Epidermal melanocyte (primary cell): ENCODE results near the gene CAPZA2.

Source experiments
- DNase-seq: peaks from one replicate; pipeline ENCODE4 v3.0.0; 2011; ENCODE audit warnings: low spot score; ENCODE audit not compliant: insufficient read length

Gene CAPZA2

GRCh38 chr7:116861717-116862116, 670 bp upstream of the CAPZA2 start:
- DNase-seq, result no peak

- no peak for DNase-seq
Measured at GRCh38 chr7:116862951-116863670, 724 bp downstream of the CAPZA2 start.

- DNase-seq, result no peak
Measured at GRCh38 chr7:116863936-116864500, 1.6 kb downstream of the CAPZA2 start.

- no peak for DNase-seq
Measured at GRCh38 chr7:116871061-116871700, 8.8 kb downstream of the CAPZA2 start.

GRCh38 chr7:116872026-116872425, 9.6 kb downstream of the CAPZA2 start:
- DNase-seq, result no peak

GRCh38 chr7:116873619-116874018, 11.2 kb downstream of the CAPZA2 start:
- DNase-seq, result no peak

- DNase-seq, result no peak
Measured at GRCh38 chr7:116876664-116877442, 14.5 kb downstream of the CAPZA2 start.

GRCh38 chr7:116877443-116878217, 15.2 kb downstream of the CAPZA2 start:
- DNase-seq, result no peak

- DNase-seq, result no peak
Measured at GRCh38 chr7:116884691-116885090, 22.3 kb downstream of the CAPZA2 start.

GRCh38 chr7:116885724-116886123, 23.3 kb downstream of the CAPZA2 start:
- no peak for DNase-seq

- no peak for DNase-seq
Measured at GRCh38 chr7:116886543-116887156, 24.3 kb downstream of the CAPZA2 start.

GRCh38 chr7:116888895-116889294, 26.5 kb downstream of the CAPZA2 start:
- DNase-seq, result no peak

- DNase-seq, result no peak
Measured at GRCh38 chr7:116895849-116896248, 33.5 kb downstream of the CAPZA2 start.

- DNase-seq, result no peak
Measured at GRCh38 chr7:116897661-116898060, 35.3 kb downstream of the CAPZA2 start.

- no peak for DNase-seq
Measured at GRCh38 chr7:116899308-116899707, 36.9 kb downstream of the CAPZA2 start.

GRCh38 chr7:116901143-116901542, 38.8 kb downstream of the CAPZA2 start:
- DNase-seq, result no peak

GRCh38 chr7:116902867-116903266, 40.5 kb downstream of the CAPZA2 start:
- DNase-seq, result no peak

GRCh38 chr7:116906391-116906790, 44.0 kb downstream of the CAPZA2 start:
- DNase-seq, result no peak

GRCh38 chr7:116910383-116910782, 48.0 kb downstream of the CAPZA2 start:
- DNase-seq, result no peak

- no peak for DNase-seq
Measured at GRCh38 chr7:116911801-116912200, 49.4 kb downstream of the CAPZA2 start.
